Panc1 (cell line): ENCODE data around the gene GALNTL6. TPM values are rescaled to one million over a fixed set of nuclear protein-coding genes. Genes with fewer than 3 reads are reported as not detected.

Source experiments
- ATAC-seq: fragments of 200-7000 bp; cut with Tn5 transposase; 2 replicates; pipeline ENCODE4 v1.9.1; 2020; ENCODE audit warnings: mild to moderate bottlenecking, moderate library complexity
- BruUV-seq: library from RNA; stranded (reverse); fragments of 400-500 nt; replicated peaks from 2 replicates; lab custom pipeline; 2021; lab: Mats Ljungman, UMichigan
- CTCF ChIA-PET: fragments of 300-600 bp; sonication (Branson Sonifier 250); formaldehyde crosslinking; loops from one replicate; lab custom pipeline; 2022; ENCODE audit warnings: antibody characterized with exemption; lab: Charles Lee
- POLR2A ChIA-PET: fragments of 300-600 bp; sonication (Branson Sonifier 250); formaldehyde crosslinking; loops from one replicate; lab custom pipeline; 2022; ENCODE audit warnings: antibody characterized with exemption; lab: Charles Lee
- DNase-seq: peaks from one replicate; pipeline ENCODE4 v3.0.0-alpha.2; 2010; ENCODE audit warnings: low read depth, low spot score
- H3K27ac ChIP-seq: 2 replicates; pipeline ENCODE4 v1.5.1; 2011; ENCODE audit warnings: mild to moderate bottlenecking, low read length, inconsistent platforms
- H3K27me3 ChIP-seq: fragments of 200-500 bp; sonication (Bioruptor generic); 2 replicates; pipeline ENCODE4 v1.6.0; 2014; ENCODE audit warnings: low read length, inconsistent platforms; ENCODE audit not compliant: control insufficient read depth, insufficient read depth
- H3K36me3 ChIP-seq: fragments of 200-500 bp; sonication (Bioruptor generic); 2 replicates; pipeline ENCODE4 v1.5.1; 2014; ENCODE audit warnings: inconsistent platforms, mild to moderate bottlenecking, low read length, moderate library complexity; ENCODE audit not compliant: control insufficient read depth, insufficient read depth
- H3K4me1 ChIP-seq: 2 replicates; pipeline ENCODE4 v1.5.1; 2011; ENCODE audit warnings: inconsistent platforms, mild to moderate bottlenecking, low read length, moderate library complexity; ENCODE audit not compliant: control insufficient read depth, insufficient read depth
- H3K4me3 ChIP-seq, 2 experiments: 2 replicates each; pipeline ENCODE4 v1.5.1; 2011 to 2012; ENCODE audit warnings: low read depth in 2 of 2, low read length in 2 of 2, mild to moderate bottlenecking in 2 of 2, inconsistent platforms in 1 of 2, moderate library complexity in 1 of 2
- H3K9me3 ChIP-seq: fragments of 200-500 bp; sonication (Bioruptor generic); 2 replicates; pipeline ENCODE4 v1.5.1; 2014; ENCODE audit warnings: low read depth, mild to moderate bottlenecking, inconsistent platforms, low read length, moderate library complexity; ENCODE audit not compliant: control insufficient read depth, insufficient read depth
- POLR2AphosphoS5 ChIP-seq: IDR thresholded peaks from 2 replicates; pipeline ENCODE4 v1.6.1; 2012; ENCODE audit warnings: mild to moderate bottlenecking, low read depth, low read length, moderate library complexity
- SIN3A ChIP-seq: IDR thresholded peaks from 2 replicates; pipeline ENCODE4 v1.6.1; 2012; ENCODE audit warnings: low read depth, mild to moderate bottlenecking, low read length, moderate library complexity, borderline replicate concordance; ENCODE audit not compliant: insufficient read depth
- TCF7L2 ChIP-seq: IDR thresholded peaks from 2 replicates; pipeline ENCODE4 v1.6.1; 2011; ENCODE audit warnings: mild to moderate bottlenecking, low read depth, low read length, inconsistent platforms
- in situ Hi-C: cut with HindIII; loops from 2 replicates; pipeline ENCODE4 v1.10.0; 2016; ENCODE audit warnings: low sequenced_read_pairs, low pct_unique_long_range_greater_than_20kb
- intact Hi-C: fragments of 100-400 bp; cut with micrococcal nuclease; formaldehyde crosslinking; loops from one replicate; pipeline ENCODE4 v1.10.0; 2022; ENCODE audit not compliant: unreplicated experiment
- total RNA-seq: library from RNA; stranded (reverse); gene quantifications from one replicate; pipeline ENCODE4 v1.2.1, GENCODE V29; 2021; ENCODE audit not compliant: unreplicated experiment
- TF ChIP-seq, protein P1 (sequence below): fragments of 450-650 bp; IDR thresholded peaks from 2 replicates; pipeline ENCODE4 v1.5.1; 2017; ENCODE audit warnings: mild to moderate bottlenecking
- TF ChIP-seq, protein P2 (sequence below), 2 experiments: IDR thresholded peaks; 2 replicates each; pipeline ENCODE4 v1.6.1; 2011 to 2012; ENCODE audit warnings: low read depth in 2 of 2, control low read depth in 1 of 2, low read length in 1 of 2, mild to moderate bottlenecking in 1 of 2, moderate library complexity in 1 of 2; ENCODE audit not compliant: insufficient read depth in 1 of 2

The GALNTL6 gene
- total RNA-seq, 1 experiment from 2014 or later: not detected

DNA sequence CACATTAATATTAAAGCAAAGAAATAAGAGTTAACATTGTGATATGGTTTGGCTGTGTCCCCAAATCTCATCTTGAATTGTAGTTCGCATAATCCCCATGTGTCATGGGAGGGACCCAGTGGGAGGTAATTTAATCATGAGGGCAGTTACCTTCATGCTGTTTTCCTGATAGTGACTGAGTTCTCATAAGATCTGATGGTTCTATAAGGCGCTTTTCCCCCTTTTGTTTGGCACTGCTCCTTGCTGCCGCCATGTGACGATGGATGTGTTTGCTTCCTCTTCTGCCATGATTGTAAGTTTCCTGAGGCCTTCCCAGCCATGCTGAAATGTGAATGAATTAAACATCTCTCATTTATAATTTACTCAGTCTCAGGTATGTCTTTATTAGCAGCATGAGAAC is 1201.6 kb downstream of the GALNTL6 start:
- BruUV-seq: no TSS peak
- in situ Hi-C loops: no loop called here

DNA sequence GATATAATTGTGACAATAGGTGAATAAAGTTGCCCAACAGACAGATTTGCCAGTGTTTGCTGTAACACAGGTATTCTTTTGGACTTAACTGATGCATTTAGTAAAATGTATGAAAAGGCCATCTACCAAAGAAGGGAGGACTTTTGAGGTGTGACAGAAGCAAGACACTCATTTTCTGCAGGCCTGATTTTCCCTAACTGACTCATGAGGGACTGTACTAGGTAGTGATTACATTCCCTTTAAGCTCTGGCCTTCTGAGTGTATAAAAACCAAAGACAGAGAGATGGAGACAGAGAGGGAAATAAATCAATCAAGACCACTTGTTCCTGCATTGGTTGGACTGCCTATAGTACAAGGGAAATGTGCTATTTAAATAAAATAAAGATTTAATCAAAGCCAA is 1204.6 kb downstream of the GALNTL6 start:
- POLR2A ChIA-PET: no interaction called here
- Histone ChIP-seq H3K27me3 (no peaks in the 10 kb centered on the region), H3K4me1 (peaks cover 15% of the 10 kb centered on the region), H3K27ac (peak overlapping the region; percentile 3; the same call in 1 of the 2 replicates), H3K4me3 (no peak overlapping the region), H3K36me3 (no peaks in the 10 kb centered on the region), H3K9me3 (no peaks in the 10 kb centered on the region)
- in situ Hi-C loops (no loop called here), intact Hi-C loops (loop anchor here (5.0 to 10.0 kb wide), 2 partner anchors 154 to 287 kb away; no protein-coding TSS in a partner anchor)
- CTCF ChIA-PET: no interaction called here
- BruUV-seq: no TSS peak
- ATAC-seq: no peak
- no peak for DNase-seq
- TF ChIP-seq TCF7L2: no peak
- TF ChIP-seq, protein P1, sequence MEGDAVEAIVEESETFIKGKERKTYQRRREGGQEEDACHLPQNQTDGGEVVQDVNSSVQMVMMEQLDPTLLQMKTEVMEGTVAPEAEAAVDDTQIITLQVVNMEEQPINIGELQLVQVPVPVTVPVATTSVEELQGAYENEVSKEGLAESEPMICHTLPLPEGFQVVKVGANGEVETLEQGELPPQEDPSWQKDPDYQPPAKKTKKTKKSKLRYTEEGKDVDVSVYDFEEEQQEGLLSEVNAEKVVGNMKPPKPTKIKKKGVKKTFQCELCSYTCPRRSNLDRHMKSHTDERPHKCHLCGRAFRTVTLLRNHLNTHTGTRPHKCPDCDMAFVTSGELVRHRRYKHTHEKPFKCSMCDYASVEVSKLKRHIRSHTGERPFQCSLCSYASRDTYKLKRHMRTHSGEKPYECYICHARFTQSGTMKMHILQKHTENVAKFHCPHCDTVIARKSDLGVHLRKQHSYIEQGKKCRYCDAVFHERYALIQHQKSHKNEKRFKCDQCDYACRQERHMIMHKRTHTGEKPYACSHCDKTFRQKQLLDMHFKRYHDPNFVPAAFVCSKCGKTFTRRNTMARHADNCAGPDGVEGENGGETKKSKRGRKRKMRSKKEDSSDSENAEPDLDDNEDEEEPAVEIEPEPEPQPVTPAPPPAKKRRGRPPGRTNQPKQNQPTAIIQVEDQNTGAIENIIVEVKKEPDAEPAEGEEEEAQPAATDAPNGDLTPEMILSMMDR: no peak
- TF ChIP-seq, protein P2, sequence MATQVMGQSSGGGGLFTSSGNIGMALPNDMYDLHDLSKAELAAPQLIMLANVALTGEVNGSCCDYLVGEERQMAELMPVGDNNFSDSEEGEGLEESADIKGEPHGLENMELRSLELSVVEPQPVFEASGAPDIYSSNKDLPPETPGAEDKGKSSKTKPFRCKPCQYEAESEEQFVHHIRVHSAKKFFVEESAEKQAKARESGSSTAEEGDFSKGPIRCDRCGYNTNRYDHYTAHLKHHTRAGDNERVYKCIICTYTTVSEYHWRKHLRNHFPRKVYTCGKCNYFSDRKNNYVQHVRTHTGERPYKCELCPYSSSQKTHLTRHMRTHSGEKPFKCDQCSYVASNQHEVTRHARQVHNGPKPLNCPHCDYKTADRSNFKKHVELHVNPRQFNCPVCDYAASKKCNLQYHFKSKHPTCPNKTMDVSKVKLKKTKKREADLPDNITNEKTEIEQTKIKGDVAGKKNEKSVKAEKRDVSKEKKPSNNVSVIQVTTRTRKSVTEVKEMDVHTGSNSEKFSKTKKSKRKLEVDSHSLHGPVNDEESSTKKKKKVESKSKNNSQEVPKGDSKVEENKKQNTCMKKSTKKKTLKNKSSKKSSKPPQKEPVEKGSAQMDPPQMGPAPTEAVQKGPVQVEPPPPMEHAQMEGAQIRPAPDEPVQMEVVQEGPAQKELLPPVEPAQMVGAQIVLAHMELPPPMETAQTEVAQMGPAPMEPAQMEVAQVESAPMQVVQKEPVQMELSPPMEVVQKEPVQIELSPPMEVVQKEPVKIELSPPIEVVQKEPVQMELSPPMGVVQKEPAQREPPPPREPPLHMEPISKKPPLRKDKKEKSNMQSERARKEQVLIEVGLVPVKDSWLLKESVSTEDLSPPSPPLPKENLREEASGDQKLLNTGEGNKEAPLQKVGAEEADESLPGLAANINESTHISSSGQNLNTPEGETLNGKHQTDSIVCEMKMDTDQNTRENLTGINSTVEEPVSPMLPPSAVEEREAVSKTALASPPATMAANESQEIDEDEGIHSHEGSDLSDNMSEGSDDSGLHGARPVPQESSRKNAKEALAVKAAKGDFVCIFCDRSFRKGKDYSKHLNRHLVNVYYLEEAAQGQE (IDR thresholded peaks at IDR 0.05; ENCODE audit: insufficient read depth in 1 of 2, low read depth in 2 of 2, low read length in 1 of 2): no peak
- TF ChIP-seq SIN3A: no peak
- no peak for TF ChIP-seq POLR2AphosphoS5

More for the DNA sequence above, 1201.6 kb downstream of the GALNTL6 start:
- Histone ChIP-seq H3K9me3 (no peaks in the 10 kb centered on the region), H3K4me3 (no peak overlapping the region), H3K4me1 (peaks cover 15% of the 10 kb centered on the region), H3K27ac (peak overlapping the region; percentile 66; the same call in 1 of the 2 replicates), H3K36me3 (no peaks in the 10 kb centered on the region), H3K27me3 (no peaks in the 10 kb centered on the region)
- DNase-seq (no peak), ATAC-seq (no peak)
- TF ChIP-seq POLR2AphosphoS5 (no peak), TCF7L2 (no peak), SIN3A (no peak)
- TF ChIP-seq, protein P1: no peak
- TF ChIP-seq, protein P2 (IDR thresholded peaks at IDR 0.05; ENCODE audit: insufficient read depth in 1 of 2, low read depth in 2 of 2, low read length in 1 of 2): no peak
- intact Hi-C loops: loop anchor here (1.0 to 10.0 kb wide), 3 partner anchors 157 to 290 kb away; no protein-coding TSS in a partner anchor
- POLR2A ChIA-PET: no interaction called here
- CTCF ChIA-PET: no interaction called here
